ENCODE results near the gene LMNTD2.

LMNTD2 gene

DNA sequence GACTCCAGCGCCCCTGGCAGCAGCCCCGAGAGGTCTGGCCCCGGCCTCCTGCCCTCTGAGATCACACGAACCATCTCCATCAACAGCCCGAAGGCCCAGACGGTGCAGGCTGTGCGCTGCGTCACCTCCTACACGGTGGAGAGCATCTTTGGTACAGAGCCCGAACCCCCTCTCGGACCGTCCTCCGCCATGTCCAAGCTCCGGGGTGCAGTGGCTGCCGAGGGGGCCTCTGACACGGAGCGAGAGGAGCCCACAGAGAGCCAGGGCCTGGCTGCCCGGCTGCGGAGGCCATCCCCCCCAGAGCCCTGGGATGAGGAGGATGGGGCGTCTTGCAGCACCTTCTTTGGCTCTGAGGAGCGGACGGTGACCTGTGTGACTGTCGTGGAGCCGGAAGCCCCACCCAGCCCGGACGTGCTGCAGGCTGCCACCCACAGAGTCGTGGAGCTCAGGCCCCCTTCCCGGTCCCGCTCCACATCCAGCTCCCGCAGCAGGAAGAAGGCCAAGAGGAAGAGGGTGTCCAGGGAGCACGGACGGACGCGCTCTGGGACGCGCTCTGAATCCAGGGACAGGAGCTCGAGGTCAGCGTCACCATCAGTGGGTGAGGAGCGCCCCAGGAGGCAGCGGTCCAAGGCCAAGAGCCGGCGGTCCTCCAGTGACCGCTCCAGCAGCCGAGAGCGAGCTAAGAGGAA is 47.6 kb upstream of the LMNTD2 start:
- Histone ChIP-seq H3K4me1 (ENCODE audit: control insufficient read depth in 2 of 2, insufficient read depth in 1 of 2, low read depth in 1 of 2, low read length in 2 of 2) (no peaks in the 10 kb centered on the region), H2BK15ac (ENCODE audit: low read length) (no peak overlapping the region), H3K4me2 (ENCODE audit: insufficient read depth, low read length, poor library complexity, severe bottlenecking) (no peak overlapping the region), H4K91ac (ENCODE audit: low read depth, low read length, poor library complexity) (no peak overlapping the region), H3K36me3 (replicated peaks in 1 of 2; ENCODE audit: control insufficient read depth in 2 of 2, insufficient read depth in 2 of 2, low read length in 2 of 2) (peaks cover 79 to 98% of the 10 kb centered on the region in 2 donors), H3K9ac (ENCODE audit: low read depth, low read length, poor library complexity) (no peak overlapping the region), H2AK5ac (ENCODE audit: low read depth, low read length) (no peak overlapping the region), H3K14ac (ENCODE audit: low read length) (no peak overlapping the region), H3K18ac (ENCODE audit: low read length) (no peak overlapping the region), H3K4me3 (ENCODE audit: low read length in 2 of 2) (no peak overlapping the region), H2BK120ac (ENCODE audit: low read depth, low read length) (no peak overlapping the region), H2BK12ac (ENCODE audit: low read length) (no peak overlapping the region), H3K4ac (ENCODE audit: low read length) (no peak overlapping the region), H3K27me3 (ENCODE audit: control insufficient read depth in 3 of 3, insufficient read depth in 3 of 3, low read depth in 1 of 3, low read length in 3 of 3) (peaks cover 0 to 2% (median 0%) of the 10 kb centered on the region in 3 experiments), H4K8ac (ENCODE audit: low read depth, low read length) (no peak overlapping the region), H3K9me3 (replicated peaks in 1 of 2; ENCODE audit: control insufficient read depth in 2 of 2, insufficient read depth in 1 of 2, low read depth in 1 of 2, low read length in 2 of 2) (no peaks in the 10 kb centered on the region), H2BK5ac (ENCODE audit: low read length) (no peak overlapping the region), H3K27ac (replicated peaks; ENCODE audit: low read length) (no peak overlapping the region), H3K79me1 (ENCODE audit: low read depth, low read length) (peaks cover 8% of the 10 kb centered on the region), H3K23ac (ENCODE audit: low read depth, low read length, poor library complexity) (peak overlapping the region; percentile 31), H2AFZ (ENCODE audit: low read length) (no peak overlapping the region)
- WGBS, 2 donors (ENCODE audit: extremely low coverage in 2 of 2, insufficient read length in 2 of 2, insufficient replicate concordance in 1 of 2) = no CpG with 5 or more reads among the region's 45 CpGs
- no peak for DNase-seq (ENCODE audit: low spot score)

DNA sequence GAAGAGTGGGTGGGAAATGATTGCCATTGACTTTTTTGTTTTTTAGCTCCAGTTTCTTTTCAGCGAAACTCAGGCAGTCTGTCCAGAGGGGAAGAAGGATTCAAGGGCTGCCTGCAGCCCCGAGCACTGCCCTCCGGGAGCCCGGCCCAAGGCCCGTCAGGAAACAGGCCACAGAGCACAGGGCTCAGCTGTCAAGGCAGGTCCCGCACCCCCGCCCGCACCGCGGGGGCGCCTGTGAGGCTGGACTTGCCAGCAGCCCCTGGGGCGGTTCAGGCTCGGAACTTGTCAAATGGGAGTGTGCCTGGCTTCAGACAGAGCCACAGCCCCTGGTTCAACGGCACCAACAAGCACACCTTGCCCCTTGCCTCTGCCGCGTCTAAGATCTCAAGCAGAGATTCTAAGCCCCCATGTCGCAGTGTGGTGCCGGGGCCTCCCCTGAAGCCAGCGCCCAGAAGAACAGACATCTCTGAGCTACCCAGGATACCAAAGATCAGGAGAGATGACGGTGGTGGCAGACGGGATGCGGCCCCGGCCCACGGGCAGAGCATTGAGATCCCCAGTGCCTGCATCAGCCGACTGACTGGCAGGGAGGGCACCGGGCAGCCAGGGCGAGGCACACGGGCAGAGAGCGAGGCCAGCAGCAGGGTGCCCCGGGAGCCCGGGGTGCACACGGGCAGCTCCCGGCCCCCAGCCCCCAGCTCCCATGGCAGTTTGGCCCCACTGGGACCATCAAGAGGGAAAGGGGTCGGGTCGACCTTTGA is 46.7 kb upstream of the LMNTD2 start:
- H3K23ac ChIP-seq (ENCODE audit: low read depth, low read length, poor library complexity) = no peak overlapping the region
- H3K27me3 ChIP-seq (ENCODE audit: control insufficient read depth in 3 of 3, insufficient read depth in 3 of 3, low read depth in 1 of 3, low read length in 3 of 3) = peaks cover 0 to 2% (median 0%) of the 10 kb centered on the region in 3 experiments
- H3K18ac ChIP-seq (ENCODE audit: low read length) = no peak overlapping the region
- H3K4me3 ChIP-seq (ENCODE audit: low read length in 2 of 2) = no peak overlapping the region
- no peak overlapping the region for H2BK120ac ChIP-seq (ENCODE audit: low read depth, low read length)
- WGBS, 2 donors (ENCODE audit: extremely low coverage in 2 of 2, insufficient read length in 2 of 2, insufficient replicate concordance in 1 of 2) = no CpG with 5 or more reads among the region's 35 CpGs
- DNase-seq (ENCODE audit: low spot score) = no peak
- H2AK5ac ChIP-seq (ENCODE audit: low read depth, low read length) = no peak overlapping the region
- H2BK15ac ChIP-seq (ENCODE audit: low read length) = no peak overlapping the region
- H3K4me1 ChIP-seq (ENCODE audit: control insufficient read depth in 2 of 2, insufficient read depth in 1 of 2, low read depth in 1 of 2, low read length in 2 of 2) = no peaks in the 10 kb centered on the region
- H3K9me3 ChIP-seq (replicated peaks in 1 of 2; ENCODE audit: control insufficient read depth in 2 of 2, insufficient read depth in 1 of 2, low read depth in 1 of 2, low read length in 2 of 2) = no peaks in the 10 kb centered on the region
- no peak overlapping the region for H2AFZ ChIP-seq (ENCODE audit: low read length)
- no peak overlapping the region for H3K9ac ChIP-seq (ENCODE audit: low read depth, low read length, poor library complexity)
- H2BK12ac ChIP-seq (ENCODE audit: low read length) = no peak overlapping the region
- H4K91ac ChIP-seq (ENCODE audit: low read depth, low read length, poor library complexity) = no peak overlapping the region
- H3K14ac ChIP-seq (ENCODE audit: low read length) = no peak overlapping the region
- peaks cover 7% of the 10 kb centered on the region for H3K79me1 ChIP-seq (ENCODE audit: low read depth, low read length)
- peak overlapping the region; percentile 11 for H3K4me2 ChIP-seq (ENCODE audit: insufficient read depth, low read length, poor library complexity, severe bottlenecking)
- H3K27ac ChIP-seq (replicated peaks; ENCODE audit: low read length) = no peak overlapping the region
- no peak overlapping the region for H2BK5ac ChIP-seq (ENCODE audit: low read length)
- peaks cover 75 to 98% of the 10 kb centered on the region in 2 donors for H3K36me3 ChIP-seq (replicated peaks in 1 of 2; ENCODE audit: control insufficient read depth in 2 of 2, insufficient read depth in 2 of 2, low read length in 2 of 2)
- no peak overlapping the region for H3K4ac ChIP-seq (ENCODE audit: low read length)
- no peak overlapping the region for H4K8ac ChIP-seq (ENCODE audit: low read depth, low read length)

DNA sequence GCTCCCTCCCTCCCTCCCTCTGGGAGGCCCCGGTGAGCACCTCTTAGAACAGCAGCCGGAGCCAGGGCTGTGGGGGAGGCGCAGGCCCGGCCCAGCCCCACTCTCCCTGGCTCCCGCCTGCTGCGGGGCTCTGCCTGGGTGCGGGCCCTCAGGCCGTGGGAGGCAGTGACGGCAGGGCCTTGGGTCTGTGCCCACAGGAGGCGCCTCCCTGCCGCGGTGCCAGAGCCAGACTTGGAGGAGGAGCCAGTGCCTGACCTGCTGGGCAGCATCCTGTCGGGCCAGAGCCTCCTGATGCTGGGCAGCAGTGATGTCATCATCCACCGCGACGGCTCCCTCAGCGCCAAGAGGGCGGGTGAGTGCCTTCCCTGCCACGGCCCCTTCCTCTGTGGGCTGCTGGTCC is 45.7 kb upstream of the LMNTD2 start:
- no peak overlapping the region for H2BK12ac ChIP-seq (ENCODE audit: low read length)
- H3K36me3 ChIP-seq (replicated peaks in 1 of 2; ENCODE audit: control insufficient read depth in 2 of 2, insufficient read depth in 2 of 2, low read length in 2 of 2) = peaks cover 79 to 98% of the 10 kb centered on the region in 2 donors
- no peak overlapping the region for H2BK120ac ChIP-seq (ENCODE audit: low read depth, low read length)
- no peak overlapping the region for H4K8ac ChIP-seq (ENCODE audit: low read depth, low read length)
- no peak overlapping the region for H3K4me3 ChIP-seq (ENCODE audit: low read length in 2 of 2)
- no peak overlapping the region for H4K91ac ChIP-seq (ENCODE audit: low read depth, low read length, poor library complexity)
- peaks cover 7% of the 10 kb centered on the region for H3K79me1 ChIP-seq (ENCODE audit: low read depth, low read length)
- no peak overlapping the region for H3K4me2 ChIP-seq (ENCODE audit: insufficient read depth, low read length, poor library complexity, severe bottlenecking)
- H3K9ac ChIP-seq (ENCODE audit: low read depth, low read length, poor library complexity) = peak overlapping the region; percentile 50
- no CpG with 5 or more reads among the region's 19 CpGs for WGBS, 2 donors (ENCODE audit: extremely low coverage in 2 of 2, insufficient read length in 2 of 2, insufficient replicate concordance in 1 of 2)
- H3K23ac ChIP-seq (ENCODE audit: low read depth, low read length, poor library complexity) = no peak overlapping the region
- no peak overlapping the region for H3K18ac ChIP-seq (ENCODE audit: low read length)
- H3K9me3 ChIP-seq (replicated peaks in 1 of 2; ENCODE audit: control insufficient read depth in 2 of 2, insufficient read depth in 1 of 2, low read depth in 1 of 2, low read length in 2 of 2) = no peaks in the 10 kb centered on the region
- no peak overlapping the region for H2AFZ ChIP-seq (ENCODE audit: low read length)
- H3K14ac ChIP-seq (ENCODE audit: low read length) = no peak overlapping the region
- peak overlapping the region; percentile 53 for H2BK5ac ChIP-seq (ENCODE audit: low read length)
- DNase-seq (ENCODE audit: low spot score) = no peak
- H2AK5ac ChIP-seq (ENCODE audit: low read depth, low read length) = no peak overlapping the region
- no peaks in the 10 kb centered on the region for H3K4me1 ChIP-seq (ENCODE audit: control insufficient read depth in 2 of 2, insufficient read depth in 1 of 2, low read depth in 1 of 2, low read length in 2 of 2)
- no peak overlapping the region for H2BK15ac ChIP-seq (ENCODE audit: low read length)
- no peak overlapping the region for H3K27ac ChIP-seq (replicated peaks; ENCODE audit: low read length)
- no peaks in the 10 kb centered on the region for H3K27me3 ChIP-seq (ENCODE audit: control insufficient read depth in 3 of 3, insufficient read depth in 3 of 3, low read depth in 1 of 3, low read length in 3 of 3)
- no peak overlapping the region for H3K4ac ChIP-seq (ENCODE audit: low read length)
